Activated CD4-positive, alpha-beta T cell treated with anti-CD3 and anti-CD28 coated beads, Interleukin-2, amount 50 U/mL, for 1 hour (primary cell): ENCODE results near the gene PCDHGA10.
"Not testable (repeated sequence)": the region's sequence is repeated elsewhere in the genome, so short reads cannot be mapped to it uniquely, and the experiment has no call there.

Experiments used
- DNase-seq: peaks from one replicate; pipeline ENCODE4 v3.0.0-alpha.2; 2020

The PCDHGA10 gene

GRCh38 chr5:141427783-141428426 lies 15.1 kb downstream of the PCDHGA10 start:
- no peak for DNase-seq

GRCh38 chr5:141430332-141431113 lies 17.7 kb downstream of the PCDHGA10 start, which contains the start of gene PCDHGA12:
PCDHGA12 (plus strand) TSS chr5:141430507; CDS start chr5:141430760, 253 bp downstream.
- DNase-seq: no peak

DNA sequence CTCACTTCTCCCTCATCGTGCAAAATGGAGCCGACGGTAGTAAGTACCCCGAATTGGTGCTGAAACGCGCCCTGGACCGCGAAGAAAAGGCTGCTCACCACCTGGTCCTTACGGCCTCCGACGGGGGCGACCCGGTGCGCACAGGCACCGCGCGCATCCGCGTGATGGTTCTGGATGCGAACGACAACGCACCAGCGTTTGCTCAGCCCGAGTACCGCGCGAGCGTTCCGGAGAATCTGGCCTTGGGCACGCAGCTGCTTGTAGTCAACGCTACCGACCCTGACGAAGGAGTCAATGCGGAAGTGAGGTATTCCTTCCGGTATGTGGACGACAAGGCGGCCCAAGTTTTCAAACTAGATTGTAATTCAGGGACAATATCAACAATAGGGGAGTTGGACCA lies 18.5 kb downstream of the PCDHGA10 start:
- DNase-seq: no peak

GRCh38 chr5:141432308-141432707 lies 19.5 kb downstream of the PCDHGA10 start:
- DNase-seq: not testable (repeated sequence)

DNA sequence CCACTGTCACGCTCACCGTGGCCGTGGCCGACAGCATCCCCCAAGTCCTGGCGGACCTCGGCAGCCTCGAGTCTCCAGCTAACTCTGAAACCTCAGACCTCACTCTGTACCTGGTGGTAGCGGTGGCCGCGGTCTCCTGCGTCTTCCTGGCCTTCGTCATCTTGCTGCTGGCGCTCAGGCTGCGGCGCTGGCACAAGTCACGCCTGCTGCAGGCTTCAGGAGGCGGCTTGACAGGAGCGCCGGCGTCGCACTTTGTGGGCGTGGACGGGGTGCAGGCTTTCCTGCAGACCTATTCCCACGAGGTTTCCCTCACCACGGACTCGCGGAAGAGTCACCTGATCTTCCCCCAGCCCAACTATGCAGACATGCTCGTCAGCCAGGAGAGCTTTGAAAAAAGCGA lies 19.9 kb downstream of the PCDHGA10 start:
- not testable (repeated sequence) for DNase-seq

GRCh38 chr5:141434006-141434405 lies 21.2 kb downstream of the PCDHGA10 start:
- no peak for DNase-seq

DNA sequence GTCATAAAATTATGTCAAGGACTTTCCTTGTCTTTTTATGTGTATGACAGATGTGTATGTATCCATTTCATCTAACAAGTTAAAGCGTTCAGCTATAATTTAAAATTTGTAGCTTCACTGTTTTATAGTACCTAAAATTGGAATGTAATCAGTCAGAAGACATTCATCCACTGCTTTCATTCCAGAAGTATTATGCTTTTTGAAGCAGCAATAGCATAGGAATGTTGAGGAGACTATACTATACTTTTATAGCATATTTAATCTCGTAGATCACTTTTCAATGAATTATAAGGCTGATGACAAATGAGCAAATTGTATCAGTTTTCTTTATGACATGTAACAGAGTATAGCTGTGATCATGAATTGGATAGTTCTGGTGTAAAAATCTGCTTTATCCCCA lies 24.4 kb downstream of the PCDHGA10 start:
- no peak for DNase-seq

DNA sequence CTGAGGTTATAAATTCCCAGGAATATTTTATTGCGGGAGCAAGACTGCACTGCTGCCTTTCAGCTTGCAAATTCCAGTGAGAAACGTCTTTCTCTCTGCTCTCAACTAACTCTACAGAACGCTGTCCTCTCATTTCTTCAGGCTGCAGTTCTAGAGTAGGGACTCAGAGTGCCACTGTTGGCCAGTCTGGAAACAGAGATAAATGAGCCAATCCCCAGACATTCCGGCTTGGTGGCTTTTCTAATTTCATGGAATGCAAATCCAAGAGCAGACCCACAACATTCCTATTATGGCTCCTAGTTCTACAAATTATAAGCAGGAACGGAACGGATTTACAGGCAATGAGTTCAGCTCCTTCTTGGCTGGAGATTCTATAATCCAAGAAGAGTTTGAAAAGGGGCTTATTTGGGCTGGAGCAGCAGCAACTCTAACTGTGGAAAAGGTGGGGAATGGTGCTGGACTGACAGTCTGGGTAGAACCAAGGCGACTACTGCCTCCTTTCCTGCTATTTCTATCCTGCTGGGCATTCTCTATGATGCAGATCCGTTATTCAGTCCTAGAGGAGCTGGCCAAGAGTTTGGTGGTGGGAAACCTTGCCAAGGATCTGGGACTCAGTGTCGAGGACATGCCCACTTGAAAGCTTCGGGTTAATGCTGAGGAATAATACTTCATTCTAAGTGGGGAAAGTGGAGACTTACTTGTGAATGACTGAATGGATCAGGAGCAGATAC lies 26.8 kb downstream of the PCDHGA10 start:
- DNase-seq: no peak

DNA sequence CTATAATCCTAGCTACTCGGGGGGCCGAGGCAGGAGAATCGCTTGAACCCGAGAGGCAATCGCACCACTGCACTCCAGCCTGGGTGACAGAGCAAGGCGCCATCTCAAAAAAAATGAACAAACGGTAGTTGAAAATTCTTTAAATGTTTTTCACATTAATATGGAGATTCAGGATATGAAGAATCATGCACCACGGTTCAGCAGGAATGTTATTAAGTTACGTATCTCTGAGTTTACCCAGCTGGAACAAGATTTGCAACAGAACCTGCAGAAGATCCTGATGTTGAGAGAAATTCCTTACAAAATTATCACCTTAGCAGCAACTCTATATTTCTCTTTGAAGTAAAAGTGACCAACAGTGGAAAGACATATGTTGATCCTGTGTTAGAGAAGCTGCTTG lies 27.6 kb downstream of the PCDHGA10 start:
- no peak for DNase-seq

- no peak for DNase-seq
Measured at GRCh38 chr5:141441571-141442170, 28.9 kb downstream of the PCDHGA10 start.

GRCh38 chr5:141465351-141465750 lies 52.6 kb downstream of the PCDHGA10 start:
- DNase-seq: no peak
